Stimulated activated CD8-positive, alpha-beta memory T cell treated with anti-CD3 and anti-CD28 coated beads, Interleukin-2, amount 100 ng/mL, for 48 hours (primary cell): Measurements from ENCODE around the gene EEF1E1.

Source experiments
- DNase-seq, 2 donors: peaks; one replicate each; pipeline ENCODE4 v3.0.0-alpha.2; 2020; ENCODE audit warnings: low read depth in 2 of 2

The EEF1E1 gene

GRCh38 chr6:8087870-8088754 is 14.2 kb downstream of the EEF1E1 start:
- no peak for DNase-seq

GRCh38 chr6:8086755-8087306 is 15.5 kb downstream of the EEF1E1 start:
- DNase-seq: no peak

- no peak for DNase-seq
Observed at GRCh38 chr6:8085053-8085511, 17.3 kb downstream of the EEF1E1 start.

GRCh38 chr6:8084586-8084985 is 17.8 kb downstream of the EEF1E1 start:
- DNase-seq: no peak

- no peak for DNase-seq
Observed at GRCh38 chr6:8082954-8083858, 19.1 kb downstream of the EEF1E1 start.

- DNase-seq: no peak
Observed at GRCh38 chr6:8082572-8082953, 19.8 kb downstream of the EEF1E1 start.

GRCh38 chr6:8080362-8081151 is 21.8 kb downstream of the EEF1E1 start:
- no peak for DNase-seq

GRCh38 chr6:8079126-8079525 is 23.2 kb downstream of the EEF1E1 start:
- no peak for DNase-seq

GRCh38 chr6:8077991-8078390 is 24.4 kb downstream of the EEF1E1 start:
- no peak for DNase-seq

GRCh38 chr6:8075704-8076103 is 26.6 kb downstream of the EEF1E1 start:
- DNase-seq: no peak

GRCh38 chr6:8075185-8075584 is 27.2 kb downstream of the EEF1E1 start:
- DNase-seq: no peak

GRCh38 chr6:8074213-8074612 is 28.1 kb downstream of the EEF1E1 start:
- DNase-seq: no peak

GRCh38 chr6:8073758-8074157 is 28.6 kb downstream of the EEF1E1 start:
- no peak for DNase-seq

- no peak for DNase-seq
Observed at GRCh38 chr6:8070718-8071117, 31.6 kb downstream of the EEF1E1 start.

- no peak for DNase-seq
Observed at GRCh38 chr6:8069631-8070284, 32.6 kb downstream of the EEF1E1 start.

- DNase-seq: no peak
Observed at GRCh38 chr6:8069151-8069550, 33.2 kb downstream of the EEF1E1 start.

- DNase-seq: no peak
Observed at GRCh38 chr6:8066108-8066507, 36.2 kb downstream of the EEF1E1 start.

- peak in 1 of 2 donors; percentile 23 for DNase-seq
Observed at GRCh38 chr6:8065519-8065911, 36.8 kb downstream of the EEF1E1 start.

GRCh38 chr6:8064638-8065518 is 37.5 kb downstream of the EEF1E1 start:
- no peak for DNase-seq
